Stimulated activated CD4-positive, alpha-beta T cell treated with anti-CD3 and anti-CD28 coated beads, Interleukin-2, amount 100 ng/mL, for 48 hours (primary cell): Measurements from ENCODE around the gene PMF1.

Source experiments
- DNase-seq, 2 donors: peaks; one replicate each; pipeline ENCODE4 v3.0.0-alpha.2; 2020

The PMF1 gene

GRCh38 chr1:156241311-156241811 is 28.6 kb downstream of the PMF1 start:
- DNase-seq, result no peak

- DNase-seq, result no peak
Measured at GRCh38 chr1:156241926-156242325, 29.1 kb downstream of the PMF1 start, which contains the start of gene BGLAP. TSS of gene BGLAP (plus strand) at chr1:156242184. CDS start at chr1:156242232, 48 bp downstream.

- DNase-seq, result no peak
Measured at GRCh38 chr1:156242738-156243137, 29.9 kb downstream of the PMF1 start.

GRCh38 chr1:156244126-156244525 is 31.3 kb downstream of the PMF1 start:
- no peak for DNase-seq

GRCh38 chr1:156244712-156245111 is 31.9 kb downstream of the PMF1 start:
- no peak for DNase-seq

GRCh38 chr1:156245451-156246232 is 32.8 kb downstream of the PMF1 start:
- no peak for DNase-seq

GRCh38 chr1:156246241-156246780 is 33.5 kb downstream of the PMF1 start:
- DNase-seq, result no peak

GRCh38 chr1:156246781-156247459 is 34.1 kb downstream of the PMF1 start:
- DNase-seq, result no peak

GRCh38 chr1:156247460-156248322 is 34.9 kb downstream of the PMF1 start, which contains the start of gene PAQR6:
TSS of gene PAQR6 (minus strand) at chr1:156248056. CDS start at chr1:156246731, 1,325 bp downstream.
- DNase-seq, result no peak

GRCh38 chr1:156248323-156248683 is 35.5 kb downstream of the PMF1 start:
- DNase-seq, result no peak

GRCh38 chr1:156249593-156249992 is 36.8 kb downstream of the PMF1 start:
- DNase-seq, result no peak

GRCh38 chr1:156251527-156251926 is 38.7 kb downstream of the PMF1 start:
- no peak for DNase-seq

GRCh38 chr1:156253634-156254033 is 40.8 kb downstream of the PMF1 start:
- no peak for DNase-seq

GRCh38 chr1:156257711-156258110 is 44.9 kb downstream of the PMF1 start:
- no peak for DNase-seq

GRCh38 chr1:156258859-156259258 is 46.1 kb downstream of the PMF1 start:
- no peak for DNase-seq

GRCh38 chr1:156259805-156260204 is 47.0 kb downstream of the PMF1 start:
- no peak for DNase-seq

- DNase-seq, result no peak
Measured at GRCh38 chr1:156260896-156261295, 48.1 kb downstream of the PMF1 start.

GRCh38 chr1:156262461-156263287 is 49.9 kb downstream of the PMF1 start:
- DNase-seq, result no peak

- no peak for DNase-seq
Measured at GRCh38 chr1:156263288-156263655, 50.5 kb downstream of the PMF1 start.

- no peak for DNase-seq
Measured at GRCh38 chr1:156266051-156266450, 53.2 kb downstream of the PMF1 start.

- DNase-seq, result no peak
Measured at GRCh38 chr1:156268336-156268735, 55.5 kb downstream of the PMF1 start.

- no peak for DNase-seq
Measured at GRCh38 chr1:156270314-156270713, 57.5 kb downstream of the PMF1 start.
